Fibroblast of the aortic adventitia (primary cell): Measurements from ENCODE around the gene MAN1C1. TPM values are rescaled to one million over a fixed set of nuclear protein-coding genes. Genes with fewer than 3 reads are reported as not detected.
"Not testable (repeated sequence)": the region's sequence is repeated elsewhere in the genome, so short reads cannot be mapped to it uniquely, and the experiment has no call there.

Experiments used
- DNase-seq: peaks from one replicate; pipeline ENCODE4 v3.0.0-alpha.2; 2010; ENCODE audit warnings: low read depth
- H3K4me3 ChIP-seq: 2 replicates; pipeline ENCODE4 v1.5.1; 2011; ENCODE audit warnings: low read depth, mild to moderate bottlenecking, control low read depth, low read length, moderate library complexity
- total RNA-seq: library from RNA; depleted of rRNA; stranded (reverse); fragments of >200 nt; gene quantifications from 2 replicates; pipeline ENCODE4 v1.2.3, GENCODE V29; 2012; ENCODE audit warnings: low replicate concordance
- TF ChIP-seq, protein P1 (sequence below): IDR thresholded peaks from 2 replicates; pipeline ENCODE4 v1.5.1; 2011; ENCODE audit warnings: mild to moderate bottlenecking, low read length, control low read depth, inconsistent platforms; ENCODE audit not compliant: insufficient read depth

Gene MAN1C1
- total RNA-seq, 1 donor, result 6.6 TPM

DNA sequence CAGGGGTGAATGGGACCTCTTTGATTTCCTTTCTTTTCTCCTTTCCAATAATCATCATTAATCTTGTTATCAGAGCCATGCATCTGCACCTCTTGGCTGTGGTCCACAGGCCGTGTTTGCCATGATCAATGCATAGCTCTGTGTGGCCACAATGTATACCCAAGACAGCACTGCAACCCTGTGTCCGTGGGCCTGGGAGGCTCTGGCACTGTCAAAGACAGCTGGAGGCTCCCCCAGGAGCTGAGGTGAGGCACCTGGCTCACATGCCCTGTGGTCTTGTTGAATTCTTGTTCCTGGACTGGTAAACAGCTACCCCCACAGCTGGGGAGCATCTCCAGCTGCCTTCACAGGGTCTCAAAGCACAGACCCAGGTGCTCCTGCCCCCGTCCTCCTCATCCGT lies 116.2 kb downstream of the MAN1C1 start:
- DNase-seq, result no peak
- TF ChIP-seq, protein P1, sequence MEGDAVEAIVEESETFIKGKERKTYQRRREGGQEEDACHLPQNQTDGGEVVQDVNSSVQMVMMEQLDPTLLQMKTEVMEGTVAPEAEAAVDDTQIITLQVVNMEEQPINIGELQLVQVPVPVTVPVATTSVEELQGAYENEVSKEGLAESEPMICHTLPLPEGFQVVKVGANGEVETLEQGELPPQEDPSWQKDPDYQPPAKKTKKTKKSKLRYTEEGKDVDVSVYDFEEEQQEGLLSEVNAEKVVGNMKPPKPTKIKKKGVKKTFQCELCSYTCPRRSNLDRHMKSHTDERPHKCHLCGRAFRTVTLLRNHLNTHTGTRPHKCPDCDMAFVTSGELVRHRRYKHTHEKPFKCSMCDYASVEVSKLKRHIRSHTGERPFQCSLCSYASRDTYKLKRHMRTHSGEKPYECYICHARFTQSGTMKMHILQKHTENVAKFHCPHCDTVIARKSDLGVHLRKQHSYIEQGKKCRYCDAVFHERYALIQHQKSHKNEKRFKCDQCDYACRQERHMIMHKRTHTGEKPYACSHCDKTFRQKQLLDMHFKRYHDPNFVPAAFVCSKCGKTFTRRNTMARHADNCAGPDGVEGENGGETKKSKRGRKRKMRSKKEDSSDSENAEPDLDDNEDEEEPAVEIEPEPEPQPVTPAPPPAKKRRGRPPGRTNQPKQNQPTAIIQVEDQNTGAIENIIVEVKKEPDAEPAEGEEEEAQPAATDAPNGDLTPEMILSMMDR, result no peak
- H3K4me3 ChIP-seq, result no peak overlapping the region

DNA sequence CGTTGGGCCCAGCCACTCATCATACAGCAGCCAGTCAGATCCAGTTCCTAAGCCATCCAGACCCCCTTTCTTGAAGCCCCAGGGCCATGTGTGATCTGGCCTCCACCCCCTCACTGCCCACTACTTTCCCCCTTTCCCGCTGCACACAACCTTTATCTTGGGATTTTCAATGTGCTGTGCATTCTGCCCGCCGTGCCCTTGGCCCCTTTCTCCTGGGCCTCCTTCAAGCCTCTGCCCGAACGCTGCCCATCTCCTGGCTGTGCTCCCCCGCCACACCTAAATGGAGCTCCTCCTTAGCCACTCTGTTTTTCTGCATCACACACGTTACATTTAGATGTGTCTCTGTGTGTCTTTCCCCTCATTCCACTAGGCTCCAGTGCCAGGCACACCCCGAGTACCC lies 116.7 kb downstream of the MAN1C1 start:
- no peak overlapping the region for H3K4me3 ChIP-seq
- no peak for DNase-seq
- TF ChIP-seq, protein P1, result no peak

DNA sequence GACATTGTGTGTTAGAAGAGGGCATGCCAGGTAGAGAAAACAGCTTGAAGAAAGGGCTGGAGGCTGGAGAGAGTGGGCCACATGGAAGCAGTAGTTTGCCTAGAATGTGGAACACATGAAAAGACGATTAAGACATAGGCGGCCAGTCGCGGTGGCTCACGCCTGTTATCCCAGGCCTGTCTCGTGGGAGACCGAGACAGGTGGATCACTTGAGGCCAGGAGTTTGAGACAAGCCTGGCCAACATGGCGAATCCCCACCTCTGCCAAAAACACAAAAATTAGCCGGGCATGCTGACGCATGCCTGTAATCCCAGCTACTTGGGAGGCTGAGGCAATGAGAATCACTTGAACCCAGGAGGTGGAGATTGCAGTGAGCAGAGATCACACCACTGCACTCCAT lies 118.4 kb downstream of the MAN1C1 start:
- H3K4me3 ChIP-seq, DNase-seq: not testable (repeated sequence)

DNA sequence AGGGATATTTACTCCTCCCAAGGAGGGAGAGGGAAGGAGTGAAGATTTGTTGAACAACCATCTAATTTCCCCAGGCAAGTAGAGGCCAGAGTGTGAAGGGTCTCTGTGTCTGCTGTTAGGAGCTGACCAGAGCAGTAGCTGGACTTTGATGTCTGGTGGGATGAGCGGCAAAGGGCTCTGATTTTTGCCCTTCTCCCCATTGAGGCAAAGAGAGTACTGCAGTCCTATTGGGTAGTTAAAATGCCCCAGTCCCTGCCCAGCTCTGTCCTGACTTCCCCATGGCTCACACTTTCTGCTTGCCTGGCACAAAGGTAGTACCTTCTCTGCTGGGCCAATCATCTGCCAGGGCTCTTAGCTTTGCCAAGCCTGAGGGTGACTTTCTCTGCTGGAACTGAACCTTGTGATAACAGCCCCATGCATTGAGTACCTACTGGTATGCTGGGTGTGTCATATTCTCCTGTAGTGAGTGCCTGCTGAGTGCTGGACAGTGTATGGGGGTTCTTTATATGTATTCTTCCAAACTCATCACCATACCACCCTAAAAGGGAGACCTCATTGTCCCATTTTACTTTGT lies 119.5 kb downstream of the MAN1C1 start:
- TF ChIP-seq, protein P1, result no peak
- DNase-seq, result no peak

DNA sequence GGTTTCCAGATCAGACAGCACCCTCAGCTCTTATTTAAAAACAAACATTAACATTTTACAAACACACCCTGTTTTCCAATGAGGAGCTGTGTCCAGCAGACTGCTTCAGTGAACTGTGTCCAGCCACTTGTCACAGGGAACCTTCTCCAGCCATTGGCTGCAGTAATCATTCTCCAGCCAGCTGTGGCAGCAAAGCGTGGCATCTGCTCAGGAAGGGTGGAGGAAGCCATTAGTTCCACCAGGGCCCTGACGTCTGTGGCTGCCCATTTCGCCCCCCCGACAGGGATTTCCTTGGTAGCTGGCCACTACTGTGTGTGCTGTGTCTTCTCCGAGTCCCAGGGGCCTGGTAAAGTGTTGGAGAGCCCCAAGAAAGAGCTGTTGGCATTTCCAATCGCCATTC lies 120.5 kb downstream of the MAN1C1 start:
- TF ChIP-seq, protein P1, result no peak
- no peak for DNase-seq
- no peak overlapping the region for H3K4me3 ChIP-seq

More for the DNA sequence above, 119.5 kb downstream of the MAN1C1 start:
- no peak overlapping the region for H3K4me3 ChIP-seq

DNA sequence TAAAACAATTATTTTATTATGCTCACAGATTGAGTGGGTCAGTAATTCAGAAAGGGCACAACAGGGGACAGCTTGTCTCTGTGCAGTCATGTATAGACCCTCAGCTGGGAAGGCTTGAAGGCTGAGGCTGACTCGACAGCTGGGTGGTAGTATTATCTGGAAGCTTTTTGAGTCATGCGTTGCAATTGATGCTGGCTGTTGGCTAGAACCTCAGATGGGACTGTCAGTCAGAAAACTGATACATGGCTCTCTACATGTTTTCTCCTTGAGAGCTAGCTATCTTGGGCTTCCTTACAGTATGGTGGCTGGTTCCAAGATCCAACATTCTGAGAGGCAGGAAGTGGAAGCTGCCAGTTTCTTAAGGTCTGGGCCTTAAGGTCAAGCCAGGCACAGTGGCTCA lies 121.9 kb downstream of the MAN1C1 start:
- no peak for DNase-seq
- H3K4me3 ChIP-seq, result no peak overlapping the region

DNA sequence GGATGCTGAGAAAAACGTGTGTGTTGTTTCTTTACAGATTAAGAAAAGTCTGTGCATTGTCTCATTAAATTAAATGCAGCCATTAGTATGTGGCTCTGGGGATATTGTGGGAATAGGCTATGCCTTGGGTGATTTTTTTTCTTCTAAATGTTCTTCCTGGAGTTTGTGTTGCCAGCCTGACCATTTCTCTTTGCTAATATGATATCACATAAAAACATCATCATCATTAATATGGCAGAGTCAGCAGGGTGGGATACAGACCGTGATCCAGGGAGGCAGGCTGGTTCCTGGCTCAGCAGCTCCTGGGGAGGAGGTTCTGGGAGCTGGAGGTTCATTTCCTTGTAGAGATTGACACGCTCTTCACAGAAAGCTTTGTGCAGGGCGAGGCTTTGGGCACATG lies 122.8 kb downstream of the MAN1C1 start:
- no peak for DNase-seq
- TF ChIP-seq, protein P1, result no peak
- H3K4me3 ChIP-seq, result no peak overlapping the region

More for the DNA sequence above, 121.9 kb downstream of the MAN1C1 start:
- TF ChIP-seq, protein P1, result no peak
